Stimulated activated CD4-positive, alpha-beta T cell treated with anti-CD3 and anti-CD28 coated beads, Interleukin-4, amount 100 ng/mL, for 48 hours (primary cell): ENCODE measurements around the gene SLC1A2.

Source experiments
- DNase-seq, 2 donors: peaks; one replicate each; pipeline ENCODE4 v3.0.0-alpha.2; 2020; ENCODE audit warnings: low read depth in 2 of 2

SLC1A2 gene

GRCh38 chr11:35324981-35325380, 94.4 kb downstream of the SLC1A2 start:
- DNase-seq, result no peak

GRCh38 chr11:35324183-35324886, 95.0 kb downstream of the SLC1A2 start:
- DNase-seq, result no peak

- no peak for DNase-seq
Measured at GRCh38 chr11:35323076-35323868, 96.1 kb downstream of the SLC1A2 start.

DNA sequence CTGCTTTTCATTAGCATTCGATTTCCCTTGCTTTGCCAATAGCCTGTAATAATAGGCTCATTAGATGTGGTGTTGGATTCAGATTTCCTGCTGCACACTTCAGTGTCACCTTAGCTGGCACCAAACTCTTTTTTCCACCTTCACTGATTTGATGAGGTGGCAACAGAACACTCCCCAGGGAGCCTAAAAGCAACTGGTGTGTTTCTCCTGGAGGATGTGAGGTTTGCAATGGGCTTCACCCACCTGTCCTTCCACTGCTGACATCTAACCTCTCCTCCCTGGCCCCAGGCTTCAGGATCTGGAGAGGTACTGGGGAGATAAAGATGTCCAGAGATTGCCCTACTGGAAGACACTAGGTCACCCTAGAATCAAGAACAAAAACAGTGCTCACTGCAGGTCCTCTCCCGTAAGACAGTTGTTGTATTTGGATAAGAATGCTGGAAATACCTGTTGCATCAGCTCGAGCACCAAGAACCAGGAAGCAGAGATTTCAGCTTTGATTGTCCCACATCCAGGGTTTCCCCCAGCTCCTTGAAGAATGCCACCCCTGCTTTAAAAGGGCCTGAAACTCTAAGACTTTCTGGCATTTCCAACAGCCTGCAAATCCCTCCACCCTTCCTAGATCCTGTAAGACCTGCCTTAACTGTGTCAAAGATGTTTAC, 96.9 kb downstream of the SLC1A2 start:
- DNase-seq, result no peak

GRCh38 chr11:35321532-35322317, 97.6 kb downstream of the SLC1A2 start:
- no peak for DNase-seq

DNA sequence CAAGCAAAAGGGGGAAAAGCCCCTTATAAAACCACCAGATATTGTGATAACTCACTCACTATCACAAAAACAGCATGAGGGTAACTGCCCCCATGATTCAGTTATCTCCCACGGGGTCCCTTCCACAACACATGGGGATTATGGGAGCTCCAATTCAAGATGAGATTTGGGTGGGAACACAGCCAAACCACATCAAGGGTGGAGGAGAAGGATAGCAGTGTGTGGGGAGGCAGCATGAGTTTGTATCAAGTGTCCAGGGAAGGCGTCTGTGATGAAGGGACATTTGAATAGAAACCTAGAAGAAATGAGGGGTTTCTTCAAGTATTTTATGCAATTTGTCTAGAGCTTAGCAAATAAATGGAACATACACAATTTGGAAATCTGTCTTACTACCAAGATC, 98.2 kb downstream of the SLC1A2 start:
- DNase-seq, result no peak

DNA sequence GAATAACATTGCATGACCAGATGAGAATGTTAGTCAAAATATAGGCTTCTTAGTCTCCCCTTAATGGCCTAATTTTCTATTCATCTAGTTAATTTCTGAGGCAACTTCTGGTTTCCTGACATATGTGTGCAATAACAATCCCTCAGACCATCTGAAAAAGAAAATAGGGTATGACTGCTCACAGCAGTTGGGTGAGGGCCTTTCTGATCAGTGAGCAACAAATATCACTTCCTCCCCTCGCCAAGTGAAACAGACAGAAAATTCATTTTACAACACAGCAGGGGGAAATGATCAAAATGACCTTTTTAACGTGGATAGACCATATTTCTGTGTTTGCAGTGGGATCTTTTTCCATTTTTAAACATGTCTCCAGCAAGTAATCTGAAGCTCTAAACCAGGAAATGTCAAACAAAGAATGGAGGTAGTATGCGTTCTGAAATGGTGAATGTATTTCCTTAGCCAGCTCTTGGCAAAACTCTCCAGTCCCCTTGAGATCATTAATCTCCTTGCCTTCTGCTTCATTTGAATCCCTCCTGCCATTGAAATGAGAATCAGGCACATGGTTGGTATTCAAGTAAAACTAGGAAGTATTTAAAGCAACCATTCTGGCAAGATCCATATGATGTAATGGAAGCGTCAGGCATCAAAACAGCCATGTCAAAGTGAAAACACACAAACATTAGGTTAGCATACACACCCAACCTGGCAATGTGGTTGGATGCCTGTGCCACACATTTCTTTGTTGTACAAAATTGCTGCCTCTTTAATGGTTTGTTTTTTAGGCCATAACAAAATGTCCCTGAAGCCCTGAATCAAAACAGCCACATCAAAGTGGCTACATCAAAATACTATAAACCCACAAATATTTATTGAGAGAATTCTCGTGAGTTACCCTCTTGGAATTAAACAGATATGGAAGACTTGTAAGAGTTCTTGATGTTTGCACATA, 100.1 kb downstream of the SLC1A2 start:
- DNase-seq, result no peak

- no peak for DNase-seq
Measured at GRCh38 chr11:35318309-35318708, 101.0 kb downstream of the SLC1A2 start.

GRCh38 chr11:35317253-35317652, 102.1 kb downstream of the SLC1A2 start:
- no peak for DNase-seq

- DNase-seq, result no peak
Measured at GRCh38 chr11:35316161-35316560, 103.2 kb downstream of the SLC1A2 start.

- DNase-seq, result no peak
Measured at GRCh38 chr11:35313760-35314153, 105.6 kb downstream of the SLC1A2 start.

- DNase-seq, result no peak
Measured at GRCh38 chr11:35313066-35313759, 106.1 kb downstream of the SLC1A2 start.

DNA sequence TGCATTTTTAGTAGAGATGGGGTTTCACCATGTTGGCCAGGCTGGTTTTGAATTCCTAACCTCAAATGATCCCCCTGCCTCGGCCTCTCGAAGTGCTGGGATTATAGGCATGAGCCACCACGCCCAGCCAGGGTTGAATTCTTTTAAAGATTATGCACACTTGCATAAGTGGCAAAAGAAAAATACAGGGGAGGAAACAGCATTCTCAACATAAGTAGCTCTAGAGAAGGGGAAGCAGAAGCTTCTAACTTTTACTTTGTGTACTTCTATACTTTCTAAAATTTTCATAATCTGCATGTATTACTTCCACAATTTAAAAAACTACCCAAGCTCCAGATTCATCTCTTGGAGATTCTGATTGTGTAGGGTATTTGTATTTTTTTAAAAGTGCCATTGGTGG, 108.0 kb downstream of the SLC1A2 start:
- DNase-seq, result no peak

GRCh38 chr11:35308157-35308556, 111.2 kb downstream of the SLC1A2 start:
- no peak for DNase-seq

DNA sequence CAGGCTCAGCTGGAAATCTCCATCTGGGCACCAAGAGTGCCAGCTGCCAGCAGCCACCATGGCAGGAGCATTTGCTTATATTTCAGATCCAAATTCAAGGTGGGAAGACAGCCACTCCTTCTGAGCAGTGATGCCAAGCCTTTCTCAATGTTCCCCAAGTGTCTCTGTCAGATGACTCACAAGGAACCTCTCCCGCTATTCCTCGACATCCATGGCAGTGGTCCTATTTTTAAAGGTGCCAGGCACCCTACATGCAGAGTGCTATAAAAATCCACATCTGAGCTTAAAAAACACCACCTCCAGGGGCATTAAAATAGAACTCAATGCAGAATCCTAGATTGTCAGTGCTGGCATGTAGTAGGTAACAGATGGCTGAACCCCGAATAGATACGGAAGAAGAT, 112.1 kb downstream of the SLC1A2 start:
- no peak for DNase-seq

GRCh38 chr11:35305670-35306382, 113.5 kb downstream of the SLC1A2 start:
- no peak for DNase-seq

DNA sequence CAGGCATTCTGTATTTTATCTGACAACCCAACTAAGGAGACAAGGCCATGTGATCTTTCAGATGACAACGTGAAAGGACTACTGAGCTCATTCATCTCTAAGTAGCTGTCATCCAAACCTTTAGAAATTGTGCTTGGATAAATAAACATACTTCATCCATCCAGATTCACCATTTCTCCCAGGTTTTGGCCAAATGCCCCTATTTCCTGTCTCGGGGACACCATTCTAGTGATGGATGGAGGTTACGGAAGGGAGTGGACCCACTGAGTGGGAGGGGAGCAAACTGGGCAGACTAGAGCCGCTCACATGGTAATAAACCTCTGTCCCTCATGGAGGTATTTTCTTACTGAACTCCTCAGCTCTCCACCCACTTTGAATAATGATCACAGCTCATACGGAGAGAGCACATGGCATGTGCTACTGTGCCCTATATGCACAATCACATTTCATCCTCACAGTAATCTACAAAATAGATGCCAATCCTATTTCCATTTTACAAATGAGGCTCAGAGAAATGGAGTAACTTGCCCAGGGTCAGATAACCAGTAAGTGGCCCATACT, 114.4 kb downstream of the SLC1A2 start:
- no peak for DNase-seq

DNA sequence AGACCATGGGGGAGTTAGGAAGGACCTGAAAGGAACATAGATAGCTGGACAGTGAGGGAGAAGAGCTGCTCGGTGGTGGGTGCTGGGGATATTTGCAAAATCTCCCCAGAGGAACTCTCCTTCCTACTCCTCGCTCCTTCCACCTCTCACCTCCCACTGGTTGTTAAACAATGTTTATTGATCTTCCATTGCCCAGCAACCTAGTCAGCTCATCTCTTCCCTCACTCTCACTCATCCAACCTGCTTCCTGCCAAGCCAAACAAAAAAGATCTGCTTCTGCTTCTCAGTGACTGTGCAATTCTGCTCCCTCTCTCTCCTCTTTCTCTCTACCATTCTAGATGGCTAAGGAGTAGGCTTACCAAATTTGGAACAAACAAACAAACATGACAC, 115.0 kb downstream of the SLC1A2 start:
- no peak for DNase-seq
